D721Med (cell line): Measurements from ENCODE around the gene LCLAT1.

Experiments used
- DNase-seq: peaks from one replicate; pipeline ENCODE4 v3.0.0; 2011; ENCODE audit warnings: low spot score; ENCODE audit not compliant: insufficient read length
- FAIRE-seq: peaks from 2 replicates; lab custom pipeline; 2011; peaks lifted over from hg19 to GRCh38; lab: Jason Lieb, UNC
- CTCF ChIP-seq: IDR thresholded peaks from 2 replicates; pipeline ENCODE4 v1.5.1; 2012; ENCODE audit warnings: mild to moderate bottlenecking, control low read depth; ENCODE audit not compliant: insufficient read depth; ENCODE audit errors: missing control alignments

The LCLAT1 gene

GRCh38 chr2:30444273-30444672 lies 2.8 kb upstream of the LCLAT1 start:
- FAIRE-seq, result no peak
- no peak for TF ChIP-seq CTCF
- DNase-seq, result no peak

GRCh38 chr2:30445266-30445821 lies 1.7 kb upstream of the LCLAT1 start:
- no peak for TF ChIP-seq CTCF
- FAIRE-seq (no peak), DNase-seq (no peak)

GRCh38 chr2:30446602-30447148 lies 371 bp upstream of the LCLAT1 start:
- DNase-seq (no peak), FAIRE-seq (no peak)
- no peak for TF ChIP-seq CTCF

- DNase-seq (no peak), FAIRE-seq (no peak)
- no peak for TF ChIP-seq CTCF
Observed at GRCh38 chr2:30448308-30448707, 1.3 kb downstream of the LCLAT1 start.

GRCh38 chr2:30448866-30449265 lies 1.8 kb downstream of the LCLAT1 start:
- FAIRE-seq, result no peak
- no peak for TF ChIP-seq CTCF
- DNase-seq, result no peak

- no peak for DNase-seq
- TF ChIP-seq CTCF, result no peak
- FAIRE-seq, result no peak
Observed at GRCh38 chr2:30450025-30450424, 3.0 kb downstream of the LCLAT1 start.

- FAIRE-seq, result no peak
- TF ChIP-seq CTCF, result no peak
- no peak for DNase-seq
Observed at GRCh38 chr2:30453498-30453897, 6.5 kb downstream of the LCLAT1 start.
